ENCODE data around the gene MLLT3. TPM values are rescaled to one million over a fixed set of nuclear protein-coding genes. Genes with fewer than 3 reads are reported as not detected.

The MLLT3 gene
- total RNA-seq, 3 donors from 2014 or later = 8.8 to 30.3 (median 22.6) TPM

GRCh38 chr9:20309124-20309523 is 313.2 kb downstream of the MLLT3 start:
- intact Hi-C loops (cut with DNase I; ENCODE audit: low total_unique reads) = no loop called here
- H3K4me3 ChIP-seq = no peak overlapping the region
- no peaks in the 10 kb centered on the region for H3K4me1 ChIP-seq
- TF ChIP-seq POLR2A (IDR thresholded peaks at IDR 0.05) (no peak), CTCF (IDR thresholded peaks at IDR 0.05) (no peak), POLR2AphosphoS5 (IDR thresholded peaks at IDR 0.05) (no peak)
- H3K36me3 ChIP-seq = no peaks in the 10 kb centered on the region
- no peaks in the 10 kb centered on the region for H3K27me3 ChIP-seq
- no peak overlapping the region for H3K27ac ChIP-seq
- DNase-seq (ENCODE audit: low spot score in 2 of 2) = no peak
- no peaks in the 10 kb centered on the region for H3K9me3 ChIP-seq

- H3K4me1 ChIP-seq = no peaks in the 10 kb centered on the region
Observed at GRCh38 chr9:20307621-20308020, 314.7 kb downstream of the MLLT3 start.

GRCh38 chr9:20305452-20305851 is 316.8 kb downstream of the MLLT3 start:
- no peak for DNase-seq (ENCODE audit: low spot score in 2 of 2)

More at GRCh38 chr9:20307621-20308020, 314.7 kb downstream of the MLLT3 start:
- intact Hi-C loops (cut with DNase I; ENCODE audit: low total_unique reads) = no loop called here
- H3K27ac ChIP-seq = no peak overlapping the region
- H3K27me3 ChIP-seq = no peaks in the 10 kb centered on the region
- no peak overlapping the region for H3K4me3 ChIP-seq
- DNase-seq (ENCODE audit: low spot score in 2 of 2) = no peak
- H3K36me3 ChIP-seq = no peaks in the 10 kb centered on the region
- TF ChIP-seq CTCF (IDR thresholded peaks at IDR 0.05) = no peak
- no peak for TF ChIP-seq POLR2A (IDR thresholded peaks at IDR 0.05)
- no peak for TF ChIP-seq POLR2AphosphoS5 (IDR thresholded peaks at IDR 0.05)
- H3K9me3 ChIP-seq = no peaks in the 10 kb centered on the region

DNA sequence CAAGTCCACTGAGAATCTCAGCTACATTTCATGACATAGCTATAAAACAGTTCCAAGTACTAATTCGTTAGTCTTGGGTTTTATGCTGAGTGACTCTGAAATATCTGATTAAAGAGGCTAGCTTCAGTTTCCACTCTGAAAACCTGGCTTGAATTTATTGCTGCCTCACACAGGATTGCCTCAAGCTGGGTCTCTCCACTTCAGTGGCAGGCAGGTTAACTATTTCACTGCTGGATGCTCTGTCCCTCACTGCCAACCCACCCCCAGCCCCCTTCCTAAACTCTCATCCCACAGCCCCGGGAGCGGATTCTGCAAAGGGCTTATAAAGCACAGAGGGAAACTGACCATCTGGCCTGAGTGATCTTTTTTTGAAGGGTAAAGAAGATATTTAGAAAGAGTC is 318.3 kb downstream of the MLLT3 start:
- DNase-seq (ENCODE audit: low spot score in 2 of 2) = no peak
- Histone ChIP-seq H3K27me3 (no peaks in the 10 kb centered on the region), H3K4me1 (no peaks in the 10 kb centered on the region), H3K36me3 (no peaks in the 10 kb centered on the region), H3K4me3 (no peak overlapping the region), H3K27ac (no peak overlapping the region), H3K9me3 (no peaks in the 10 kb centered on the region)
- TF ChIP-seq POLR2AphosphoS5 (IDR thresholded peaks at IDR 0.05) (no peak), CTCF (IDR thresholded peaks at IDR 0.05) (no peak), POLR2A (IDR thresholded peaks at IDR 0.05) (no peak)
- intact Hi-C loops (cut with DNase I; ENCODE audit: low total_unique reads) = no loop called here

More at GRCh38 chr9:20305452-20305851, 316.8 kb downstream of the MLLT3 start:
- no peak overlapping the region for H3K27ac ChIP-seq
- TF ChIP-seq CTCF (IDR thresholded peaks at IDR 0.05) (no peak), POLR2A (IDR thresholded peaks at IDR 0.05) (no peak), POLR2AphosphoS5 (IDR thresholded peaks at IDR 0.05) (no peak)
- H3K27me3 ChIP-seq = no peaks in the 10 kb centered on the region
- H3K4me1 ChIP-seq = no peaks in the 10 kb centered on the region
- no peaks in the 10 kb centered on the region for H3K36me3 ChIP-seq
- intact Hi-C loops (cut with DNase I; ENCODE audit: low total_unique reads) = no loop called here
- no peak overlapping the region for H3K4me3 ChIP-seq
- H3K9me3 ChIP-seq = no peaks in the 10 kb centered on the region

GRCh38 chr9:20303066-20303465 is 319.2 kb downstream of the MLLT3 start:
- no peak for DNase-seq (ENCODE audit: low spot score in 2 of 2)
- intact Hi-C loops (cut with DNase I; ENCODE audit: low total_unique reads) = no loop called here

More at GRCh38 chr9:20303066-20303465, 319.2 kb downstream of the MLLT3 start:
- Histone ChIP-seq H3K36me3 (no peaks in the 10 kb centered on the region), H3K27me3 (no peaks in the 10 kb centered on the region), H3K4me1 (no peaks in the 10 kb centered on the region), H3K9me3 (no peaks in the 10 kb centered on the region), H3K4me3 (no peak overlapping the region), H3K27ac (no peak overlapping the region)
- no peak for TF ChIP-seq CTCF (IDR thresholded peaks at IDR 0.05)
- TF ChIP-seq POLR2AphosphoS5 (IDR thresholded peaks at IDR 0.05) = no peak
- TF ChIP-seq POLR2A (IDR thresholded peaks at IDR 0.05) = no peak
